Neural progenitor cell (in vitro differentiated cells): ENCODE measurements around the gene CHRDL2. TPM values are rescaled to one million over a fixed set of nuclear protein-coding genes. Genes with fewer than 3 reads are reported as not detected.

Experiments used
- DNase-seq: peaks from one replicate; pipeline ENCODE4 v3.0.0-alpha.2; 2016; ENCODE audit warnings: low spot score
- H2AFZ ChIP-seq: fragments of 200-600 bp; sonication (generic); replicated peaks from 2 replicates; pipeline ENCODE4 v1.6.1; 2016; ENCODE audit warnings: antibody characterized with exemption
- H3F3A ChIP-seq: fragments of 200-600 bp; sonication (generic); 2 replicates; pipeline ENCODE4 v1.6.1; 2016; ENCODE audit warnings: antibody characterized with exemption, low read depth
- H3K27ac ChIP-seq: fragments of 200-600 bp; sonication (generic); 2 replicates; pipeline ENCODE4 v1.5.1; 2016; ENCODE audit warnings: mild to moderate bottlenecking
- H3K27me3 ChIP-seq: fragments of 200-600 bp; sonication (generic); 2 replicates; pipeline ENCODE4 v1.6.1; 2016; ENCODE audit warnings: mild to moderate bottlenecking, moderate library complexity
- H3K36me3 ChIP-seq: fragments of 200-600 bp; sonication (generic); 2 replicates; pipeline ENCODE4 v1.5.1; 2016
- H3K4me1 ChIP-seq: fragments of 200-600 bp; sonication (generic); 2 replicates; pipeline ENCODE4 v1.6.1; 2016; ENCODE audit warnings: mixed run types
- H3K4me2 ChIP-seq: fragments of 200-600 bp; sonication (generic); 2 replicates; pipeline ENCODE4 v1.6.1; 2016
- H3K4me3 ChIP-seq: fragments of 200-600 bp; sonication (generic); 2 replicates; pipeline ENCODE4 v1.5.1; 2016
- H3K79me2 ChIP-seq: fragments of 200-600 bp; sonication (generic); 2 replicates; pipeline ENCODE4 v1.6.1; 2016; ENCODE audit warnings: low read depth
- H3K9ac ChIP-seq: fragments of 200-600 bp; sonication (generic); 2 replicates; pipeline ENCODE4 v1.6.1; 2016
- H3K9me3 ChIP-seq: fragments of 200-600 bp; sonication (generic); 2 replicates; pipeline ENCODE4 v1.5.1; 2016; ENCODE audit warnings: low read depth
- H4K20me1 ChIP-seq: fragments of 200-600 bp; sonication (generic); 2 replicates; pipeline ENCODE4 v1.6.1; 2016; ENCODE audit warnings: low read depth
- H3K27ac Mint-ChIP-seq: 3 replicates; pipeline ENCODE4 v1.8.0; 2021; ENCODE audit warnings: mixed read lengths
- H3K27me3 Mint-ChIP-seq: 2 replicates; pipeline ENCODE4 v1.8.0; 2022; ENCODE audit warnings: low read depth, mild to moderate bottlenecking, inconsistent platforms, moderate library complexity, mixed read lengths; ENCODE audit not compliant: insufficient read depth
- H3K36me3 Mint-ChIP-seq: 3 replicates; pipeline ENCODE4 v1.8.0; 2021; ENCODE audit warnings: mixed read lengths
- H3K4me1 Mint-ChIP-seq: 3 replicates; pipeline ENCODE4 v1.8.0; 2021; ENCODE audit warnings: mixed read lengths
- H3K4me3 Mint-ChIP-seq: 3 replicates; pipeline ENCODE4 v1.8.0; 2021; ENCODE audit warnings: mild to moderate bottlenecking, moderate library complexity, mixed read lengths
- H3K9me3 Mint-ChIP-seq: 3 replicates; pipeline ENCODE4 v1.8.0; 2020; ENCODE audit warnings: mixed read lengths
- EZH2 ChIP-seq: fragments of 200-600 bp; sonication (generic); IDR thresholded peaks from 2 replicates; pipeline ENCODE4 v1.6.1; 2017; ENCODE audit warnings: antibody characterized with exemption, mild to moderate bottlenecking, moderate library complexity
- EZH2phosphoT487 ChIP-seq: fragments of 200-600 bp; sonication (generic); IDR thresholded peaks from 2 replicates; pipeline ENCODE4 v1.6.1; 2017; ENCODE audit warnings: antibody characterized with exemption
- total RNA-seq: library from RNA; depleted of rRNA; stranded (reverse); fragments of >200 nt; gene quantifications from 2 replicates; pipeline ENCODE4 v1.2.3, GENCODE V29; 2015; ENCODE audit warnings: low replicate concordance
- TF ChIP-seq, protein P1 (sequence below): fragments of 200-600 bp; sonication (generic); IDR thresholded peaks from 2 replicates; pipeline ENCODE4 v1.5.1; 2017; ENCODE audit warnings: antibody characterized with exemption, mild to moderate bottlenecking

CHRDL2 gene
- total RNA-seq, 1 donor from 2014 or later = not detected

DNA sequence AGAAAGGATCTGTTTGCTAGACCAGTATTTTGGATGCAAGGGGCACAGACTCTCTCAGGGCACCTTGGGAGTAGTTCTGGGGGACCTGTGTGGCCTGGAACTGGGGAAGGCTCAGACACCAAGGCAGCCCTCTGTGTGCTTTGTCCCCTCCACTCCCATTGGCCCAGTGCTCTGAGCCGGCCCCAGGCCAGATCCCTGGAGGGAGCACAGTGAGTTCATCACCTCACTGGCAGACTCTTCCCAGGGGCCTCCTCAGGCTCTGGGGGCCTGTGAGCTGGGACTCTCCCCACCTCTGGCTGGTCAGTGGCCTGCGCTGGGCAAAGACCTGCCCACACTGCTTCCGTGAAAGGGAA lies 51.7 kb downstream of the CHRDL2 start:
- no peak overlapping the region for H3K4me3 ChIP-seq
- Mint-ChIP-seq H3K36me3 (no peaks in the 10 kb centered on the region), H3K9me3 (no peaks in the 10 kb centered on the region), H3K27ac (no peak overlapping the region), H3K4me3 (no peak overlapping the region), H3K27me3 (no peaks in the 10 kb centered on the region), H3K4me1 (peaks cover 2% of the 10 kb centered on the region)
- H2AFZ ChIP-seq = no peak overlapping the region
- DNase-seq = no peak
- no peak overlapping the region for H3K27ac ChIP-seq
- H3K9ac ChIP-seq = no peak overlapping the region
- H3F3A ChIP-seq = no peaks in the 10 kb centered on the region
- H3K36me3 ChIP-seq = no peaks in the 10 kb centered on the region
- H3K9me3 ChIP-seq = no peaks in the 10 kb centered on the region
- no peaks in the 10 kb centered on the region for H4K20me1 ChIP-seq
- H3K79me2 ChIP-seq = no peaks in the 10 kb centered on the region
- H3K4me2 ChIP-seq = no peak overlapping the region
- H3K4me1 ChIP-seq = peaks cover 2% of the 10 kb centered on the region
- TF ChIP-seq EZH2phosphoT487 (no peak), EZH2 (no peak)
- TF ChIP-seq, protein P1, sequence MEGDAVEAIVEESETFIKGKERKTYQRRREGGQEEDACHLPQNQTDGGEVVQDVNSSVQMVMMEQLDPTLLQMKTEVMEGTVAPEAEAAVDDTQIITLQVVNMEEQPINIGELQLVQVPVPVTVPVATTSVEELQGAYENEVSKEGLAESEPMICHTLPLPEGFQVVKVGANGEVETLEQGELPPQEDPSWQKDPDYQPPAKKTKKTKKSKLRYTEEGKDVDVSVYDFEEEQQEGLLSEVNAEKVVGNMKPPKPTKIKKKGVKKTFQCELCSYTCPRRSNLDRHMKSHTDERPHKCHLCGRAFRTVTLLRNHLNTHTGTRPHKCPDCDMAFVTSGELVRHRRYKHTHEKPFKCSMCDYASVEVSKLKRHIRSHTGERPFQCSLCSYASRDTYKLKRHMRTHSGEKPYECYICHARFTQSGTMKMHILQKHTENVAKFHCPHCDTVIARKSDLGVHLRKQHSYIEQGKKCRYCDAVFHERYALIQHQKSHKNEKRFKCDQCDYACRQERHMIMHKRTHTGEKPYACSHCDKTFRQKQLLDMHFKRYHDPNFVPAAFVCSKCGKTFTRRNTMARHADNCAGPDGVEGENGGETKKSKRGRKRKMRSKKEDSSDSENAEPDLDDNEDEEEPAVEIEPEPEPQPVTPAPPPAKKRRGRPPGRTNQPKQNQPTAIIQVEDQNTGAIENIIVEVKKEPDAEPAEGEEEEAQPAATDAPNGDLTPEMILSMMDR = no peak
- peaks cover 13% of the 10 kb centered on the region for H3K27me3 ChIP-seq

DNA sequence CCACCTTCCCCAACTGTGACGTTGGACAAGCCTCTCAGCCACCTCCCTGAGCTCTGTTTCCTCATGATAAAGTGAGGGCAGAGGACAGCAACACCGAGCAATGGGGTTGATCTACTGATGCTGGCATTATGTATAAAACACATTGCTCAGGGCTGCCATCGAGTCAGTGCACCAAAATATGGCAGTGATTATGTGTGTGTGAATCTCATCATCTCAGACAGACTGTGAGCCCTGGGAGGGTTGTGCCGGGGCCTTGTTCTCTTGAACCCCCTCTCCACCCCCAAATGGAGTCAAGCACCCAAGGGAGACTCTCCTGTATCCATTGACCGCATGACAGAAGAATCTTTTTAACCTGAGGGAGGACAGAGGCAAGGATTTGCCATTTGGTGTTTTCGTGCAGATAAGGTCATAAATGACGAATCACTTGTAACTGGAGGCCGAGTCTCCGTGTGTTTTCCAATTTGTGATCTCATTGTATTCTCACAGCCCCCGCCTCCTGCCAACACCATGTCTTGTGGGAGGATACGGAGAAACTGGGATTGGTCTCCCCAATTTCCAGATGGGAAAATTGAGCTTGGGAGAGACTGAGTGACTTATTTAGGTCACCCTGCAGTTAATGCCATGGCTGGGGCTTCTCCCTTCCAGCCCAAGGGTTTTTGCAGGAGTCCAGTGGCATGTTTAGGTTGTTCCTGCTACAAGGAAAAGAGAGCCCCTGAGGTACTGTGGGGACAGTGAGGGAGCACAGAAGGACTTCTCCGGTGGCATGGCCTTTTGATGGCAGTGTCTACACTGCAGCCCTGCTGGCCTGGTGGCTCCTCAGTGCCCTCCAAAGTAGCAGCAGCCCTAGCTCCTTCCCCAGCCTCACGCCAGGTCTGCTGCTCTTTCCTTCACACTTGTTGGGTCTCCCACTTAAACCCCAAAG lies 52.4 kb downstream of the CHRDL2 start:
- peaks cover 2% of the 10 kb centered on the region for H3K4me1 ChIP-seq
- no peaks in the 10 kb centered on the region for H3K9me3 ChIP-seq
- Mint-ChIP-seq H3K4me1 (peaks cover 2% of the 10 kb centered on the region), H3K36me3 (no peaks in the 10 kb centered on the region), H3K9me3 (no peaks in the 10 kb centered on the region), H3K4me3 (no peak overlapping the region), H3K27me3 (no peaks in the 10 kb centered on the region), H3K27ac (no peak overlapping the region)
- H2AFZ ChIP-seq = no peak overlapping the region
- peaks cover 12% of the 10 kb centered on the region for H3K27me3 ChIP-seq
- H3K79me2 ChIP-seq = no peaks in the 10 kb centered on the region
- no peaks in the 10 kb centered on the region for H4K20me1 ChIP-seq
- TF ChIP-seq, protein P1 = no peak
- no peak for TF ChIP-seq EZH2phosphoT487
- no peak for TF ChIP-seq EZH2
- H3K36me3 ChIP-seq = no peaks in the 10 kb centered on the region
- no peak for DNase-seq
- no peak overlapping the region for H3K27ac ChIP-seq
- H3K4me3 ChIP-seq = no peak overlapping the region
- no peak overlapping the region for H3K9ac ChIP-seq
- no peak overlapping the region for H3K4me2 ChIP-seq
- no peaks in the 10 kb centered on the region for H3F3A ChIP-seq

DNA sequence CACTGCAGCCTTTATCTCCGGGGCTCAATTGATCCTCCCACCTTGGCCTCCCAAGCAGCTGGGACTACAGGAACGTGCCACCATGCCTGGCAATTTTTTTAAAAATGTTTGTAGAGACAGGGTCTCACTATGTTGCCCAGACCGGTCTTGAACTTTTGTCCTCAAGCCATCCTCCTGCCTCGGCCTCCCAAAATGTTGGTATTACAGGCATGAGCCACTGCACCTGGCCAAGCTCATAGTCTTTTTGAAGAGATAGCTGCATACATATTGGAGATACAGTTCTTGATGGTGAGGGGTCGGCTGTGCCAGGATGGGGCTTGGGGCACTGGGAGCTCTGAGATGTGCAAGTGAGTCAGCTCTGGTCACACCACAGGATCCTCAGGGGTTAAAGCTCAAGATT lies 53.2 kb downstream of the CHRDL2 start:
- no peak overlapping the region for H3K9ac ChIP-seq
- no peaks in the 10 kb centered on the region for H3K79me2 ChIP-seq
- H4K20me1 ChIP-seq = no peaks in the 10 kb centered on the region
- H3K36me3 Mint-ChIP-seq = peaks cover 2% of the 10 kb centered on the region
- H3K27me3 Mint-ChIP-seq = no peaks in the 10 kb centered on the region
- no peak for DNase-seq
- no peak overlapping the region for H3K27ac Mint-ChIP-seq
- peaks cover 4% of the 10 kb centered on the region for H3K27me3 ChIP-seq
- peaks cover 3% of the 10 kb centered on the region for H3K4me1 ChIP-seq
- no peak overlapping the region for H3K4me3 ChIP-seq
- no peaks in the 10 kb centered on the region for H3K9me3 ChIP-seq
- no peak overlapping the region for H3K4me2 ChIP-seq
- no peaks in the 10 kb centered on the region for H3K36me3 ChIP-seq
- H3K4me1 Mint-ChIP-seq = peaks cover 7% of the 10 kb centered on the region
- H3K4me3 Mint-ChIP-seq = no peak overlapping the region
- no peaks in the 10 kb centered on the region for H3K9me3 Mint-ChIP-seq
- TF ChIP-seq EZH2phosphoT487 (no peak), EZH2 (no peak)
- TF ChIP-seq, protein P1 = no peak
- no peak overlapping the region for H3K27ac ChIP-seq
- H3F3A ChIP-seq = no peaks in the 10 kb centered on the region
- H2AFZ ChIP-seq = no peak overlapping the region
